Ishikawa (cell line): ENCODE data around the gene MAP2.

Experiments used
- CEBPB ChIP-seq: IDR thresholded peaks from 2 replicates; pipeline ENCODE4 v1.6.1; 2012
- CREB1 ChIP-seq: IDR thresholded peaks from 2 replicates; pipeline ENCODE4 v1.6.1; 2012; ENCODE audit warnings: low read depth
- EGR1 ChIP-seq: IDR thresholded peaks from 2 replicates; pipeline ENCODE4 v1.6.1; 2012
- EP300 ChIP-seq: IDR thresholded peaks from 2 replicates; pipeline ENCODE4 v1.6.1; 2012; ENCODE audit warnings: borderline replicate concordance
- FOXM1 ChIP-seq: IDR thresholded peaks from 2 replicates; pipeline ENCODE4 v1.6.1; 2012; ENCODE audit warnings: low read depth, borderline replicate concordance
- MAX ChIP-seq: IDR thresholded peaks from 2 replicates; pipeline ENCODE4 v1.6.1; 2012
- NFIC ChIP-seq: IDR thresholded peaks from 2 replicates; pipeline ENCODE4 v1.6.1; 2012
- RAD21 ChIP-seq: IDR thresholded peaks from 2 replicates; pipeline ENCODE4 v1.6.1; 2012; ENCODE audit warnings: low read depth
- REST ChIP-seq: IDR thresholded peaks from 2 replicates; pipeline ENCODE4 v1.6.1; 2012; ENCODE audit warnings: low read depth, mild to moderate bottlenecking
- TAF1 ChIP-seq: IDR thresholded peaks from 2 replicates; pipeline ENCODE4 v1.6.1; 2012; ENCODE audit warnings: low read depth, mild to moderate bottlenecking
- TCF12 ChIP-seq: IDR thresholded peaks from 2 replicates; pipeline ENCODE4 v1.6.1; 2012; ENCODE audit warnings: low read depth
- TEAD4 ChIP-seq: IDR thresholded peaks from 2 replicates; pipeline ENCODE4 v1.6.1; 2012
- USF1 ChIP-seq: IDR thresholded peaks from 2 replicates; pipeline ENCODE4 v1.6.1; 2012
- YY1 ChIP-seq: IDR thresholded peaks from 2 replicates; pipeline ENCODE4 v1.6.1; 2012; ENCODE audit warnings: low read depth

GRCh38 chr2:209463835-209464234, 40.0 kb downstream of the MAP2 start:
- TF ChIP-seq CEBPB (no peak), EGR1 (no peak), REST (no peak), MAX (no peak), RAD21 (no peak), CREB1 (no peak), EP300 (no peak), YY1 (no peak), FOXM1 (no peak), USF1 (no peak), TAF1 (no peak), NFIC (no peak), TEAD4 (no peak), TCF12 (no peak)
